HCT116 (cell line): Measurements from ENCODE around the gene IGLL5. TPM values are rescaled to one million over a fixed set of nuclear protein-coding genes. Genes with fewer than 3 reads are reported as not detected.

Experiments
- ATAC-seq: fragments of 200-7000 bp; cut with Tn5 transposase; 2 replicates; pipeline ENCODE4 v1.9.1; 2020; ENCODE audit warnings: mild to moderate bottlenecking, moderate library complexity
- BruUV-seq: library from RNA; stranded (reverse); fragments of 400-500 nt; replicated peaks from 2 replicates; lab custom pipeline; 2021; lab: Mats Ljungman, UMichigan
- CTCF ChIA-PET: fragments of 300-600 bp; sonication (Branson Sonifier 250); formaldehyde crosslinking; loops from one replicate; lab custom pipeline; 2021; ENCODE audit warnings: antibody characterized with exemption; lab: Charles Lee
- POLR2A ChIA-PET: fragments of 300-600, 350-600 bp; sonication (Branson Sonifier 250); formaldehyde crosslinking; loops from one replicate; lab custom pipeline; 2021; ENCODE audit warnings: antibody characterized with exemption; lab: Charles Lee
- RAD21 ChIA-PET, 2 experiments: fragments of 300-600 bp; sonication (Branson Sonifier 250); formaldehyde crosslinking; loops; one replicate each; lab custom pipeline; 2023; ENCODE audit warnings: low total read pairs in 2 of 2; ENCODE audit not compliant: uncharacterized antibody in 2 of 2, unreplicated experiment in 2 of 2, low non-redundant PET in 1 of 2; lab: Charles Lee
- DNase-seq: peaks from one replicate; pipeline ENCODE4 v3.0.0-alpha.2; 2010; ENCODE audit warnings: low read depth, low spot score
- H2AFZ ChIP-seq: fragments of 200-600 bp; shearing (Covaris generic), sonication (generic); 2 replicates; pipeline ENCODE4 v1.6.1; 2017; ENCODE audit warnings: low read depth, mixed run types, mixed read lengths, antibody characterized with exemption, low read length; ENCODE audit not compliant: poor library complexity, severe bottlenecking
- H3K27ac ChIP-seq: 2 replicates; pipeline ENCODE4 v1.5.1; 2012; ENCODE audit warnings: low read depth, low read length
- H3K27me3 ChIP-seq: fragments of 200-600 bp; sonication (generic); 2 replicates; pipeline ENCODE4 v1.6.1; 2016; ENCODE audit warnings: mixed run types, low read length, mixed read lengths; ENCODE audit not compliant: insufficient read depth
- H3K36me3 ChIP-seq, 2 experiments: fragments of 200-500 bp in 1 of 2; fragments of 200-600 bp in 1 of 2; sonication (Bioruptor generic) in 1 of 2; sonication (generic) in 1 of 2; 2 replicates each; pipeline versions ENCODE4 v1.5.1 to v1.6.1; 2014 to 2016; ENCODE audit warnings: low read length in 2 of 2, inconsistent platforms in 1 of 2, mixed read lengths in 1 of 2, mixed run types in 1 of 2; ENCODE audit not compliant: insufficient read depth in 2 of 2, control insufficient read depth in 1 of 2
- H3K4me1 ChIP-seq, 2 experiments: fragments of 200-600 bp in 1 of 2; sonication (generic) in 1 of 2; 2 replicates each; pipeline versions ENCODE4 v1.5.1 to v1.6.1; 2012 to 2017; ENCODE audit warnings: low read length in 2 of 2, inconsistent platforms in 1 of 2, mild to moderate bottlenecking in 1 of 2, mixed read lengths in 1 of 2, mixed run types in 1 of 2, moderate library complexity in 1 of 2; ENCODE audit not compliant: insufficient read depth in 2 of 2, control insufficient read depth in 1 of 2
- H3K4me2 ChIP-seq: fragments of 200-600 bp; sonication (generic); 2 replicates; pipeline ENCODE4 v1.6.1; 2017; ENCODE audit warnings: mixed run types, low read length, mixed read lengths
- H3K4me3 ChIP-seq, 2 experiments: fragments of 200-600 bp in 1 of 2; sonication (generic) in 1 of 2; replicated peaks in 1 of 2; 2 replicates each; pipeline ENCODE4 v1.5.1; 2011 to 2016; ENCODE audit warnings: low read length in 2 of 2, control low read depth in 1 of 2, low read depth in 1 of 2, mild to moderate bottlenecking in 1 of 2, mixed read lengths in 1 of 2, mixed run types in 1 of 2
- H3K79me2 ChIP-seq: fragments of 200-600 bp; sonication (generic); 2 replicates; pipeline ENCODE4 v1.6.1; 2017; ENCODE audit warnings: mild to moderate bottlenecking, mixed run types, low read length, moderate library complexity, mixed read lengths; ENCODE audit not compliant: insufficient read depth
- H3K9ac ChIP-seq: fragments of 200-600 bp; sonication (generic); 2 replicates; pipeline ENCODE4 v1.6.1; 2016; ENCODE audit warnings: low read length, mixed read lengths
- H3K9me2 ChIP-seq: fragments of 200-600 bp; sonication (generic), shearing (Covaris generic); 2 replicates; pipeline ENCODE4 v1.6.1; 2017; ENCODE audit warnings: mixed run types, mild to moderate bottlenecking, moderate library complexity; ENCODE audit not compliant: insufficient read depth
- H3K9me3 ChIP-seq, 2 experiments: fragments of 200-500 bp in 1 of 2; fragments of 200-600 bp in 1 of 2; sonication (Bioruptor generic) in 1 of 2; sonication (generic) in 1 of 2; 2 replicates each; pipeline ENCODE4 v1.6.1; 2014 to 2017; ENCODE audit warnings: low read length in 2 of 2, mixed read lengths in 2 of 2, inconsistent platforms in 1 of 2, low read depth in 1 of 2, mild to moderate bottlenecking in 1 of 2, mixed run types in 1 of 2, moderate library complexity in 1 of 2; ENCODE audit not compliant: control insufficient read depth in 1 of 2, insufficient read depth in 1 of 2
- H4K20me1 ChIP-seq: fragments of 200-600 bp; sonication (generic), shearing (Covaris generic); 2 replicates; pipeline ENCODE4 v1.6.1; 2017; ENCODE audit warnings: mixed run types, mild to moderate bottlenecking, moderate library complexity; ENCODE audit not compliant: insufficient read depth
- CBX3 ChIP-seq: IDR thresholded peaks from 2 replicates; pipeline ENCODE4 v1.6.1; 2012; ENCODE audit warnings: low read depth
- CEBPB ChIP-seq: IDR thresholded peaks from 2 replicates; pipeline ENCODE4 v1.6.1; 2012; ENCODE audit warnings: low read depth
- RAD21 ChIP-seq: IDR thresholded peaks from 2 replicates; pipeline ENCODE4 v1.6.1; 2012; ENCODE audit warnings: low read depth, mild to moderate bottlenecking
- ZFX ChIP-seq: fragments of 450-650 bp; IDR thresholded peaks from 2 replicates; pipeline ENCODE4 v1.6.1; 2017
- ZNF274 ChIP-seq: fragments of 200-500 bp; sonication (Bioruptor generic); IDR thresholded peaks from 2 replicates; pipeline ENCODE4 v1.6.1; 2014; ENCODE audit warnings: mild to moderate bottlenecking, low read depth, low read length, inconsistent platforms
- intact Hi-C: fragments of 100-400 bp; cut with micrococcal nuclease; formaldehyde crosslinking; loops from 2 replicates; pipeline ENCODE4 v1.10.0; 2022
- total RNA-seq: library from RNA; stranded (reverse); gene quantifications from one replicate; pipeline ENCODE4 v1.2.1, GENCODE V29; 2021; ENCODE audit not compliant: unreplicated experiment
- TF ChIP-seq, protein P1 (sequence below): IDR thresholded peaks from 2 replicates; pipeline ENCODE4 v1.6.1; 2011; ENCODE audit warnings: mild to moderate bottlenecking, low read length, moderate library complexity; ENCODE audit not compliant: insufficient replicate concordance; ENCODE audit errors: extremely low read depth
- TF ChIP-seq, protein P2 (sequence below), 3 experiments: fragments of 200-600 bp in 1 of 3; sonication (generic) in 1 of 3; IDR thresholded peaks in 2 of 3; conservative IDR thresholded peaks in 1 of 3; 2 replicates each; pipeline ENCODE4 v1.5.1; 2012 to 2017; ENCODE audit warnings: low read depth in 2 of 3, low read length in 2 of 3, antibody characterized with exemption in 1 of 3, borderline replicate concordance in 1 of 3, control low read depth in 1 of 3, mild to moderate bottlenecking in 1 of 3, mixed read lengths in 1 of 3, mixed run types in 1 of 3, moderate library complexity in 1 of 3; ENCODE audit not compliant: insufficient read depth in 1 of 3
- TF ChIP-seq, protein P3 (sequence below): IDR thresholded peaks from 2 replicates; pipeline ENCODE4 v1.6.1; 2012

The IGLL5 gene
- total RNA-seq, 1 experiment from 2014 or later: not detected

- Histone ChIP-seq H3K79me2 (no peaks in the 10 kb centered on the region), H3K36me3 (no peaks in the 10 kb centered on the region), H2AFZ (no peak overlapping the region), H3K4me3 (no peak overlapping the region), H3K27ac (no peak overlapping the region), H3K9ac (no peak overlapping the region), H3K9me2 (no peaks in the 10 kb centered on the region), H3K27me3 (peaks cover 10% of the 10 kb centered on the region; the same call in 1 of the 2 replicates), H3K4me1 (no peaks in the 10 kb centered on the region), H3K4me2 (no peak overlapping the region), H4K20me1 (no peaks in the 10 kb centered on the region), H3K9me3 (no peaks in the 10 kb centered on the region)
- DNase-seq (no peak), ATAC-seq (no peak)
- ChIA-PET RAD21 (no interaction called here), POLR2A (no interaction called here), CTCF (interaction anchor here (1.2 to 1.3 kb wide), 4 partner anchors 9 to 38 kb away, joined by 3 to 6 read pairs (median 3); no protein-coding TSS in a partner anchor)
- no TSS peak for BruUV-seq
- TF ChIP-seq, protein P1, sequence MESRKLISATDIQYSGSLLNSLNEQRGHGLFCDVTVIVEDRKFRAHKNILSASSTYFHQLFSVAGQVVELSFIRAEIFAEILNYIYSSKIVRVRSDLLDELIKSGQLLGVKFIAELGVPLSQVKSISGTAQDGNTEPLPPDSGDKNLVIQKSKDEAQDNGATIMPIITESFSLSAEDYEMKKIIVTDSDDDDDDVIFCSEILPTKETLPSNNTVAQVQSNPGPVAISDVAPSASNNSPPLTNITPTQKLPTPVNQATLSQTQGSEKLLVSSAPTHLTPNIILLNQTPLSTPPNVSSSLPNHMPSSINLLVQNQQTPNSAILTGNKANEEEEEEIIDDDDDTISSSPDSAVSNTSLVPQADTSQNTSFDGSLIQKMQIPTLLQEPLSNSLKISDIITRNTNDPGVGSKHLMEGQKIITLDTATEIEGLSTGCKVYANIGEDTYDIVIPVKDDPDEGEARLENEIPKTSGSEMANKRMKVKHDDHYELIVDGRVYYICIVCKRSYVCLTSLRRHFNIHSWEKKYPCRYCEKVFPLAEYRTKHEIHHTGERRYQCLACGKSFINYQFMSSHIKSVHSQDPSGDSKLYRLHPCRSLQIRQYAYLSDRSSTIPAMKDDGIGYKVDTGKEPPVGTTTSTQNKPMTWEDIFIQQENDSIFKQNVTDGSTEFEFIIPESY: no peak
- no peak for TF ChIP-seq RAD21
- no peak for TF ChIP-seq ZFX
- TF ChIP-seq ZNF274: no peak
- TF ChIP-seq, protein P2, sequence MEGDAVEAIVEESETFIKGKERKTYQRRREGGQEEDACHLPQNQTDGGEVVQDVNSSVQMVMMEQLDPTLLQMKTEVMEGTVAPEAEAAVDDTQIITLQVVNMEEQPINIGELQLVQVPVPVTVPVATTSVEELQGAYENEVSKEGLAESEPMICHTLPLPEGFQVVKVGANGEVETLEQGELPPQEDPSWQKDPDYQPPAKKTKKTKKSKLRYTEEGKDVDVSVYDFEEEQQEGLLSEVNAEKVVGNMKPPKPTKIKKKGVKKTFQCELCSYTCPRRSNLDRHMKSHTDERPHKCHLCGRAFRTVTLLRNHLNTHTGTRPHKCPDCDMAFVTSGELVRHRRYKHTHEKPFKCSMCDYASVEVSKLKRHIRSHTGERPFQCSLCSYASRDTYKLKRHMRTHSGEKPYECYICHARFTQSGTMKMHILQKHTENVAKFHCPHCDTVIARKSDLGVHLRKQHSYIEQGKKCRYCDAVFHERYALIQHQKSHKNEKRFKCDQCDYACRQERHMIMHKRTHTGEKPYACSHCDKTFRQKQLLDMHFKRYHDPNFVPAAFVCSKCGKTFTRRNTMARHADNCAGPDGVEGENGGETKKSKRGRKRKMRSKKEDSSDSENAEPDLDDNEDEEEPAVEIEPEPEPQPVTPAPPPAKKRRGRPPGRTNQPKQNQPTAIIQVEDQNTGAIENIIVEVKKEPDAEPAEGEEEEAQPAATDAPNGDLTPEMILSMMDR (IDR thresholded peaks at IDR 0.05 in 2 of 3, conservative IDR thresholded peaks at IDR 0.05 in 1 of 3; ENCODE audit: borderline replicate concordance in 1 of 3, insufficient read depth in 1 of 3, low read depth in 2 of 3, low read length in 2 of 3): no peak
- TF ChIP-seq, protein P3, sequence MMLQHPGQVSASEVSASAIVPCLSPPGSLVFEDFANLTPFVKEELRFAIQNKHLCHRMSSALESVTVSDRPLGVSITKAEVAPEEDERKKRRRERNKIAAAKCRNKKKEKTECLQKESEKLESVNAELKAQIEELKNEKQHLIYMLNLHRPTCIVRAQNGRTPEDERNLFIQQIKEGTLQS: no peak
- TF ChIP-seq CBX3: no peak
- no peak for TF ChIP-seq CEBPB
- intact Hi-C loops: no loop called here
Measured at GRCh38 chr22:22839570-22840314, 47.9 kb upstream of the IGLL5 start.
